ENCODE data around the gene STX3.
"Not testable (repeated sequence)": the region's sequence is repeated elsewhere in the genome, so short reads cannot be mapped to it uniquely, and the experiment has no call there.

The STX3 gene

GRCh38 chr11:59847626-59848025, 92.5 kb downstream of the STX3 start:
- no peak for DNase-seq

DNA sequence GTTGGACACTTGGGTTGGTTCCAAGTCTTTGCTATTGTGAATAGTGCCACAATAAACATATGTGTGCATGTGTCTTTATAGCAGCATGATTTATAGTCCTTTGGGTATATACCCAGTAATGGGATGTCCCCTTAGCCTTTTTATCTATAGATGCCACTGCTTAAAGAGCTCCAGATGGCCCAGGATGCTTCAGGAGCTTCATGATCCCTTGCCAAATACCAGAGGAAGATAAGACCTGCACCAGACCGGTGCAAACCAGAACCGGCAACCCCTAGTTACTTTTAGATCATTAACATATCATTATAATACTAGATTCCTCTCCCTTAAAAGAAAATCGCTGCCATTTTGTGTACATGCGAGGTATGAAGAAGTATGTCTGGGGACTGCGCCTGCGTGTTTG, 93.3 kb downstream of the STX3 start:
- not testable (repeated sequence) for DNase-seq

- DNase-seq = no peak
Measured at GRCh38 chr11:59849129-59849528, 94.0 kb downstream of the STX3 start.

GRCh38 chr11:59849551-59849950, 94.4 kb downstream of the STX3 start:
- DNase-seq = not testable (repeated sequence)

DNA sequence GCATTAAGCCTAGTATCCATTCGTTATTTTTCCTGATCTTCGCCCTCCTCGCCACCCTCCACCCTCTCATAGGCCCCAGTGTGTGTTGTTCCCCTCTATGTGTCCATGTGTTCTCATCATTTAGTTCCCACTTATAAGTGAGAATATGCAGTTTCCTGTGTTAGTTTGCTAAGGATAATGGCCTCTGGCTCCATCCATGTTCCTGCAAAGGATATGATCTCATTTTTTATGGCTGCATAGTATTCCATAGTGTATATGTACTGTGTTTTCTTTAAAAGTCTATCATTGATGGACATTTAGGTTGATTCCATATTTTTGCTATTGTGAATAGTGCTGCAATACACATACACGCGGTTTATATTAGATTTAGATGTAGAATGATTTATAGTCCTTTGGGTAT, 96.2 kb downstream of the STX3 start:
- not testable (repeated sequence) for DNase-seq

GRCh38 chr11:59854871-59855270, 99.7 kb downstream of the STX3 start:
- DNase-seq = no peak
